T-cell (primary cell): ENCODE measurements around the gene TMA7B. TPM values are rescaled to one million over a fixed set of nuclear protein-coding genes. Genes with fewer than 3 reads are reported as not detected.

Experiments
- ATAC-seq, 4 experiments: fragments of 200-7000 bp in 3 of 4; fragments of 150-1000 bp in 1 of 4; cut with Tn5 transposase; replicated peaks in 1 of 4; 1 replicate in 3 of 4; 2 replicates in 1 of 4; pipeline ENCODE4 v1.10.0; 2021; ENCODE audit warnings: moderate library complexity in 3 of 4, mild to moderate bottlenecking in 2 of 4, moderate number of reproducible peaks in 1 of 4
- CTCF ChIA-PET, 2 donors: fragments of 300-600 bp; sonication (Branson Sonifier 250); formaldehyde crosslinking; loops; one replicate each; lab custom pipeline; 2022; ENCODE audit warnings: antibody characterized with exemption in 2 of 2; lab: Charles Lee
- POLR2A ChIA-PET, 2 donors: fragments of 300-600 bp; sonication (Branson Sonifier 250); formaldehyde crosslinking; loops; one replicate each; lab custom pipeline; 2022; ENCODE audit warnings: antibody characterized with exemption in 2 of 2; lab: Charles Lee
- DNase-seq, 35 experiments: peaks; one replicate each; pipeline versions ENCODE4 v3.0.0 to v3.0.0-alpha.2; 2013 to 2023
- H3K27ac ChIP-seq: one replicate; pipeline ENCODE4 v1.5.1; 2013; ENCODE audit warnings: low read length
- H3K27me3 ChIP-seq, 2 experiments: replicated peaks in 1 of 2; 1 replicate in 1 of 2; 2 replicates in 1 of 2; pipeline versions ENCODE4 v1.6.1 to v1.7.0; 2013; ENCODE audit warnings: low read length in 1 of 2, mixed read lengths in 1 of 2; ENCODE audit not compliant: control insufficient read depth in 2 of 2, insufficient read depth in 2 of 2; ENCODE audit errors: extremely low read depth in 1 of 2
- H3K36me3 ChIP-seq, 2 donors: 1 replicate in 1 of 2; 2 replicates in 1 of 2; pipeline versions ENCODE4 v1.6.1 to v1.7.0; 2013; ENCODE audit warnings: low read length in 1 of 2; ENCODE audit not compliant: control insufficient read depth in 2 of 2, insufficient read depth in 1 of 2; ENCODE audit errors: extremely low read depth in 1 of 2
- H3K4me1 ChIP-seq, 2 experiments: 1 replicate in 1 of 2; 2 replicates in 1 of 2; pipeline versions ENCODE4 v1.6.1 to v1.7.0; 2013; ENCODE audit warnings: low read length in 2 of 2, mixed read lengths in 1 of 2; ENCODE audit not compliant: insufficient read depth in 2 of 2, control insufficient read depth in 1 of 2; ENCODE audit errors: extremely low read depth in 1 of 2
- H3K4me3 ChIP-seq, 2 donors: 1 replicate in 1 of 2; 2 replicates in 1 of 2; pipeline versions ENCODE4 v1.5.1 to v1.7.0; 2013; ENCODE audit warnings: mild to moderate bottlenecking in 2 of 2, low read length in 1 of 2, moderate library complexity in 1 of 2; ENCODE audit not compliant: control insufficient read depth in 1 of 2; ENCODE audit errors: extremely low read depth in 1 of 2
- H3K9me3 ChIP-seq: 2 replicates; pipeline ENCODE4 v1.7.0; 2013
- H3K27ac Mint-ChIP-seq, 2 donors: one replicate each; pipeline ENCODE4 v1.8.0; 2020 to 2021; ENCODE audit warnings: mild to moderate bottlenecking in 2 of 2, mixed read lengths in 2 of 2
- H3K27me3 Mint-ChIP-seq, 2 donors: one replicate each; pipeline ENCODE4 v1.8.0; 2021 to 2022; ENCODE audit warnings: mixed read lengths in 2 of 2
- H3K36me3 Mint-ChIP-seq: one replicate; pipeline ENCODE4 v1.8.0; 2021; ENCODE audit warnings: mixed read lengths
- H3K4me1 Mint-ChIP-seq, 3 donors: one replicate each; pipeline ENCODE4 v1.8.0; 2020 to 2022; ENCODE audit warnings: mixed read lengths in 3 of 3, mild to moderate bottlenecking in 1 of 3
- H3K4me3 Mint-ChIP-seq, 3 donors: one replicate each; pipeline ENCODE4 v1.8.0; 2020 to 2022; ENCODE audit warnings: mild to moderate bottlenecking in 3 of 3, mixed read lengths in 3 of 3, moderate library complexity in 3 of 3
- H3K9me3 Mint-ChIP-seq, 3 donors: one replicate each; pipeline ENCODE4 v1.8.0; 2020 to 2022; ENCODE audit warnings: mixed read lengths in 3 of 3
- WGBS: methylation state at CpG from one replicate; pipeline ENCODE4 v1.1.5; 2013; ENCODE audit warnings: missing lambda C conversion rate; ENCODE audit not compliant: insufficient coverage; 5-methylcytosine and 5-hydroxymethylcytosine counted together
- total RNA-seq, 35 experiments: library from RNA in 6 of 35; stranded (reverse) in 6 of 35; fragments of 120-200 nt in 1 of 35; gene quantifications; one replicate each; pipeline versions ENCODE4 v1.2.1 to v1.2.4 and lab custom pipeline; 2013 to 2026

TMA7B gene
- total RNA-seq, 5 donors from 2014 or later (not counting 1 experiment from before 2014, with no cell fraction given): 7.8 to 18.9 (median 9.0) TPM

- WGBS: 94% methylated on average over 15 of the region's 16 CpGs
- H3K36me3 Mint-ChIP-seq: no peaks in the 10 kb centered on the region
- no peak overlapping the region for H3K4me3 ChIP-seq
- no peak overlapping the region for H3K27ac ChIP-seq
- peaks cover 3 to 27% of the 10 kb centered on the region in 2 donors for H3K27me3 Mint-ChIP-seq
- peaks cover 0 to 7% (median 4%) of the 10 kb centered on the region in 3 donors for H3K4me1 Mint-ChIP-seq
- POLR2A ChIA-PET: interaction anchor here in 1 of 2 donors (0.6 kb wide), 1 partner anchor 75 kb away, joined by 4 read pairs; no protein-coding TSS in a partner anchor
- CTCF ChIA-PET: no interaction called here
- H3K27ac Mint-ChIP-seq: no peak overlapping the region
- no peaks in the 10 kb centered on the region for H3K9me3 ChIP-seq
- no peaks in the 10 kb centered on the region for H3K36me3 ChIP-seq
- DNase-seq (no peak), ATAC-seq (no peak)
- H3K9me3 Mint-ChIP-seq: no peaks in the 10 kb centered on the region
- peaks cover 0 to 10% of the 10 kb centered on the region in 2 experiments for H3K4me1 ChIP-seq
- H3K4me3 Mint-ChIP-seq: no peak overlapping the region
- H3K27me3 ChIP-seq: peaks cover 0 to 41% of the 10 kb centered on the region in 2 experiments
Measured at GRCh38 chr22:39999144-39999757, 39.1 kb downstream of the TMA7B start.

- WGBS: 90% methylated on average over 2 of the region's 5 CpGs
- Mint-ChIP-seq H3K27me3 (peaks cover 3 to 30% of the 10 kb centered on the region in 2 donors), H3K36me3 (no peaks in the 10 kb centered on the region), H3K4me3 (no peak overlapping the region), H3K9me3 (no peaks in the 10 kb centered on the region), H3K27ac (no peak overlapping the region), H3K4me1 (peaks cover 0 to 7% (median 3%) of the 10 kb centered on the region in 3 donors)
- no peak for DNase-seq
- no peaks in the 10 kb centered on the region for H3K36me3 ChIP-seq
- H3K9me3 ChIP-seq: no peaks in the 10 kb centered on the region
- no peak for ATAC-seq
- POLR2A ChIA-PET: interaction anchor here in 1 of 2 donors (0.9 kb wide), 1 partner anchor 36 kb away, joined by 3 read pairs; no protein-coding TSS in a partner anchor
- peaks cover 0 to 37% of the 10 kb centered on the region in 2 experiments for H3K27me3 ChIP-seq
- H3K4me1 ChIP-seq: peaks cover 0 to 4% of the 10 kb centered on the region in 2 experiments
- H3K27ac ChIP-seq: no peak overlapping the region
- no peak overlapping the region for H3K4me3 ChIP-seq
- CTCF ChIA-PET: no interaction called here
Measured at GRCh38 chr22:40000171-40000570, 40.0 kb downstream of the TMA7B start.

GRCh38 chr22:40001106-40001505 is 40.9 kb downstream of the TMA7B start:
- H3K4me3 Mint-ChIP-seq: no peak overlapping the region
- no peak overlapping the region for H3K27ac Mint-ChIP-seq
- DNase-seq (no peak), ATAC-seq (no peak)
- Histone ChIP-seq H3K4me3 (no peak overlapping the region), H3K9me3 (no peaks in the 10 kb centered on the region), H3K4me1 (no peaks in the 10 kb centered on the region), H3K36me3 (no peaks in the 10 kb centered on the region), H3K27me3 (peaks cover 0 to 32% of the 10 kb centered on the region in 2 experiments), H3K27ac (no peak overlapping the region)
- H3K9me3 Mint-ChIP-seq: no peaks in the 10 kb centered on the region
- no peaks in the 10 kb centered on the region for H3K36me3 Mint-ChIP-seq
- ChIA-PET POLR2A (interaction anchor here in 1 of 2 donors (0.9 kb wide), 1 partner anchor 36 kb away, joined by 3 read pairs; no protein-coding TSS in a partner anchor), CTCF (interaction anchor here in 1 of 2 donors (0.6 kb wide), 1 partner anchor 334 kb away, joined by 6 read pairs; no protein-coding TSS in a partner anchor)
- WGBS: no CpG with 5 or more reads among the region's 4 CpGs
- peaks cover 3 to 26% of the 10 kb centered on the region in 2 donors for H3K27me3 Mint-ChIP-seq
- H3K4me1 Mint-ChIP-seq: peaks cover 0 to 1% (median 0%) of the 10 kb centered on the region in 3 donors

- ATAC-seq: no peak
- Mint-ChIP-seq H3K27me3 (peaks cover 0 to 26% of the 10 kb centered on the region in 2 donors), H3K9me3 (no peaks in the 10 kb centered on the region), H3K4me3 (no peak overlapping the region), H3K4me1 (no peaks in the 10 kb centered on the region), H3K27ac (no peak overlapping the region), H3K36me3 (no peaks in the 10 kb centered on the region)
- DNase-seq: no peak
- no peak overlapping the region for H3K27ac ChIP-seq
- no peak overlapping the region for H3K4me3 ChIP-seq
- H3K36me3 ChIP-seq: no peaks in the 10 kb centered on the region
- POLR2A ChIA-PET: no interaction called here
- no peaks in the 10 kb centered on the region for H3K4me1 ChIP-seq
- WGBS: 81% methylated on average over 14 of the region's 14 CpGs
- H3K27me3 ChIP-seq: peaks cover 0 to 36% of the 10 kb centered on the region in 2 experiments
- no peaks in the 10 kb centered on the region for H3K9me3 ChIP-seq
- CTCF ChIA-PET: no interaction called here
Measured at GRCh38 chr22:40001800-40002577, 41.8 kb downstream of the TMA7B start.

GRCh38 chr22:40002935-40003715 is 42.9 kb downstream of the TMA7B start:
- WGBS: 63% methylated on average over 3 of the region's 6 CpGs
- H3K4me3 Mint-ChIP-seq: no peak overlapping the region
- DNase-seq: no peak
- peaks cover 0 to 24% of the 10 kb centered on the region in 2 donors for H3K27me3 Mint-ChIP-seq
- no peaks in the 10 kb centered on the region for H3K9me3 ChIP-seq
- no peaks in the 10 kb centered on the region for H3K4me1 ChIP-seq
- ATAC-seq: no peak
- POLR2A ChIA-PET: no interaction called here
- no peak overlapping the region for H3K4me3 ChIP-seq
- CTCF ChIA-PET: no interaction called here
- no peaks in the 10 kb centered on the region for H3K36me3 Mint-ChIP-seq
- no peak overlapping the region for H3K27ac ChIP-seq
- no peaks in the 10 kb centered on the region for H3K36me3 ChIP-seq
- H3K4me1 Mint-ChIP-seq: no peaks in the 10 kb centered on the region
- peaks cover 0 to 32% of the 10 kb centered on the region in 2 experiments for H3K27me3 ChIP-seq
- H3K27ac Mint-ChIP-seq: no peak overlapping the region
- H3K9me3 Mint-ChIP-seq: no peaks in the 10 kb centered on the region

- DNase-seq (no peak), ATAC-seq (no peak)
- ChIA-PET POLR2A (interaction anchor here in 1 of 2 donors (0.6 kb wide), 1 partner anchor 521 kb away, joined by 3 read pairs; no protein-coding TSS in a partner anchor), CTCF (no interaction called here)
- H3K27ac ChIP-seq: no peak overlapping the region
- Mint-ChIP-seq H3K9me3 (no peaks in the 10 kb centered on the region), H3K4me1 (peaks cover 8 to 9% (median 8%) of the 10 kb centered on the region in 3 donors), H3K27me3 (peaks cover 0 to 35% of the 10 kb centered on the region in 2 donors), H3K27ac (no peak overlapping the region), H3K4me3 (no peak overlapping the region), H3K36me3 (no peaks in the 10 kb centered on the region)
- no peak overlapping the region for H3K4me3 ChIP-seq
- 67% methylated on average over 4 of the region's 6 CpGs for WGBS
- no peaks in the 10 kb centered on the region for H3K9me3 ChIP-seq
- no peaks in the 10 kb centered on the region for H3K36me3 ChIP-seq
- peaks cover 0 to 45% of the 10 kb centered on the region in 2 experiments for H3K27me3 ChIP-seq
- H3K4me1 ChIP-seq: peaks cover 4 to 9% of the 10 kb centered on the region in 2 experiments
Measured at GRCh38 chr22:40004836-40005235, 44.6 kb downstream of the TMA7B start.
